Transverse colon (tissue), 4 donors: ENCODE results near the gene PHACTR3. TPM values are rescaled to one million over a fixed set of nuclear protein-coding genes. Genes with fewer than 3 reads are reported as not detected.

Source experiments
- DNase-seq: peaks from one replicate; pipeline ENCODE4 v3.0.0-alpha.2; 2019
- H3K27ac ChIP-seq, 4 donors: fragments of 200-600 bp; sonication (generic); 2 replicates each; pipeline ENCODE4 v1.5.1; 2016 to 2018; ENCODE audit warnings: inconsistent platforms in 4 of 4
- H3K27me3 ChIP-seq: fragments of 200-600 bp; sonication (generic); 2 replicates; pipeline ENCODE4 v1.5.1; 2017; ENCODE audit warnings: inconsistent platforms
- H3K36me3 ChIP-seq, 4 donors: fragments of 200-600 bp; sonication (generic); 2 replicates each; pipeline ENCODE4 v1.5.1; 2017 to 2019; ENCODE audit warnings: inconsistent platforms in 4 of 4
- H3K4me1 ChIP-seq, 4 donors: fragments of 200-600 bp; sonication (generic); 2 replicates each; pipeline ENCODE4 v1.5.1; 2017 to 2020; ENCODE audit warnings: inconsistent platforms in 4 of 4
- H3K4me3 ChIP-seq, 4 donors: fragments of 200-600 bp; sonication (generic); 1 replicate in 1 of 4; 2 replicates in 3 of 4; pipeline versions ENCODE4 v1.5.1 to v1.6.1; 2017 to 2019; ENCODE audit warnings: inconsistent platforms in 4 of 4
- H3K9me3 ChIP-seq, 2 donors: fragments of 200-600 bp; sonication (generic); 2 replicates each; pipeline ENCODE4 v1.5.1; 2017 to 2019; ENCODE audit warnings: inconsistent platforms in 2 of 2
- EP300 ChIP-seq: sonication (generic); formaldehyde crosslinking; IDR thresholded peaks from one replicate; pipeline ENCODE4 v1.6.1; 2017; ENCODE audit warnings: antibody characterized with exemption, low read depth
- POLR2A ChIP-seq: fragments of 450-650 bp; IDR thresholded peaks from one replicate; pipeline ENCODE4 v1.6.1; 2016; ENCODE audit warnings: antibody characterized with exemption, mild to moderate bottlenecking, moderate library complexity
- POLR2AphosphoS5 ChIP-seq, 3 donors: sonication (generic); formaldehyde crosslinking; IDR thresholded peaks; one replicate each; pipeline ENCODE4 v1.6.1; 2016; ENCODE audit warnings: antibody characterized with exemption in 3 of 3
- WGBS, 2 donors: methylation state at CpG; one replicate each; pipeline ENCODE4 v1.1.5; 2018; ENCODE audit warnings: low coverage in 1 of 2; 5-methylcytosine and 5-hydroxymethylcytosine counted together
- in situ Hi-C, 4 donors: fragments of 200-750 bp; cut with MboI; loops; one replicate each; pipeline versions ENCODE4 v1.15.0 to v1.15.1; 2017; ENCODE audit warnings: low sequenced_read_pairs in 3 of 4, low pct_ligation_motif_present in 1 of 4, low pct_unique_long_range_greater_than_20kb in 1 of 4
- intact Hi-C: fragments of 100-400 bp; cut with DNase I; formaldehyde crosslinking; loops from one replicate; pipeline ENCODE4 v1.15.1; 2023; ENCODE audit warnings: low total_unique reads
- total RNA-seq, 4 donors: library from RNA; depleted of rRNA; stranded (reverse); fragments of >200 nt; gene quantifications; one replicate each; pipeline ENCODE4 v1.1.0, GENCODE V29; 2016
- TF ChIP-seq, protein P1 (sequence below), 5 experiments: fragments of 200-600 bp in 3 of 5; fragments of 450-650 bp in 2 of 5; sonication (generic) in 3 of 5; IDR thresholded peaks; 1 replicate in 2 of 5; 2 replicates in 3 of 5; pipeline ENCODE4 v1.5.1; 2016 to 2017; ENCODE audit warnings: antibody characterized with exemption in 5 of 5, inconsistent platforms in 3 of 5, mild to moderate bottlenecking in 2 of 5, moderate library complexity in 1 of 5

PHACTR3 gene
- total RNA-seq, 4 donors from 2014 or later: 1.6 to 7.1 (median 5.6) TPM

DNA sequence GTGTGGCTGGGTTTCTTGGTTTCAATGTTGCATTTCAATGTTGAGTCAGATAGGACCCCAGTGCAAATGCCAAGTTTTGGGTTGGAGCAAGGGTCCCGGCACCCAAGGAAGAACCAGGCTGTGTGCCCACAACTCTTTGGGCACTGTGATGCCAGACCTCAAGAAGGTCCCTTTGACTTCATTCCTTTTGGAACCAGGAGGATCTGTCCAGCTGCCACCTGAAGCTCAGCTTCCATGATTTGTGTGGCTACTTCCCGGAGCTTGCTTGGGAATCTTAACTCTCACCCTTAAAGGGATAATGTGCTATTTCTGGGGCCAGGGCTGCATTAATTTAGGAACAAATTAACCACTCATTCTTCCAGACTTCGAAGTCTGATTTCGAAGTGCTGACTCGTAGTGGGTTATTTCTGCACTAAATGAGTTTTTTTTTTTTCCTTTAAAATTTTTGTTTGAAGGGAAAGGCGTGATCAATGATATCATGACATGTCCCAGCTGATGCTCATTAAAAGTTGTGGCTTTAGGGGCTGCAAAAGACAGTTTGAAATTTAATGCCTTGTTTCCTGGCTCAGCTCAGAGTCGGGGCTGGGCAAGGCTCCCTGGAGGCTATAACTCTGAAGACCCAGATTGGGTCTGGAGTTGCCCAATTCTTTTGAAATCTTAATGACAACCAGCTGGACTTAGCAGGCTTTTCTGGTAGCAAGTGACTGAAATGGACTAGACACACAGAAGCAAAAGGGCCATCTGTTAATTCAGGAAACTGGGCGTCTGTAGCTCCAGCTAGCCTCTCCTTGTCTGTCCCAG lies 24.0 kb upstream of the PHACTR3 start:
- WGBS, 2 donors: 13 to 49% methylated on average over 1 to 8 of the region's 8 CpGs
- Histone ChIP-seq H3K4me1 (no peaks in the 10 kb centered on the region), H3K9me3 (no peaks in the 10 kb centered on the region), H3K36me3 (no peaks in the 10 kb centered on the region), H3K27ac (no peak overlapping the region), H3K4me3 (no peak overlapping the region), H3K27me3 (peaks cover 44% of the 10 kb centered on the region)
- in situ Hi-C loops (loop anchor here in 1 of 4 donors (25.0 kb wide), 1 partner anchor 182 kb away; no protein-coding TSS in a partner anchor), intact Hi-C loops (loop anchor here (1.0 kb wide), 1 partner anchor 48 kb away; no protein-coding TSS in a partner anchor)
- DNase-seq: no peak
- TF ChIP-seq, protein P1, sequence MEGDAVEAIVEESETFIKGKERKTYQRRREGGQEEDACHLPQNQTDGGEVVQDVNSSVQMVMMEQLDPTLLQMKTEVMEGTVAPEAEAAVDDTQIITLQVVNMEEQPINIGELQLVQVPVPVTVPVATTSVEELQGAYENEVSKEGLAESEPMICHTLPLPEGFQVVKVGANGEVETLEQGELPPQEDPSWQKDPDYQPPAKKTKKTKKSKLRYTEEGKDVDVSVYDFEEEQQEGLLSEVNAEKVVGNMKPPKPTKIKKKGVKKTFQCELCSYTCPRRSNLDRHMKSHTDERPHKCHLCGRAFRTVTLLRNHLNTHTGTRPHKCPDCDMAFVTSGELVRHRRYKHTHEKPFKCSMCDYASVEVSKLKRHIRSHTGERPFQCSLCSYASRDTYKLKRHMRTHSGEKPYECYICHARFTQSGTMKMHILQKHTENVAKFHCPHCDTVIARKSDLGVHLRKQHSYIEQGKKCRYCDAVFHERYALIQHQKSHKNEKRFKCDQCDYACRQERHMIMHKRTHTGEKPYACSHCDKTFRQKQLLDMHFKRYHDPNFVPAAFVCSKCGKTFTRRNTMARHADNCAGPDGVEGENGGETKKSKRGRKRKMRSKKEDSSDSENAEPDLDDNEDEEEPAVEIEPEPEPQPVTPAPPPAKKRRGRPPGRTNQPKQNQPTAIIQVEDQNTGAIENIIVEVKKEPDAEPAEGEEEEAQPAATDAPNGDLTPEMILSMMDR (IDR thresholded peaks at IDR 0.05): no peak
- TF ChIP-seq EP300: no peak
- no peak for TF ChIP-seq POLR2AphosphoS5 (IDR thresholded peaks at IDR 0.05)
- no peak for TF ChIP-seq POLR2A

- TF ChIP-seq POLR2A: no peak
- no peak for TF ChIP-seq POLR2AphosphoS5 (IDR thresholded peaks at IDR 0.05)
- TF ChIP-seq, protein P1 (IDR thresholded peaks at IDR 0.05): no peak
- TF ChIP-seq EP300: no peak
- no peak overlapping the region for H3K4me3 ChIP-seq
- intact Hi-C loops (loop anchor here (1.0 kb wide), 1 partner anchor 47 kb away; no protein-coding TSS in a partner anchor), in situ Hi-C loops (loop anchor here in 1 of 4 donors (25.0 kb wide), 1 partner anchor 181 kb away; no protein-coding TSS in a partner anchor)
- no peaks in the 10 kb centered on the region for H3K36me3 ChIP-seq
- DNase-seq: no peak
- peaks cover 38% of the 10 kb centered on the region for H3K27me3 ChIP-seq
- WGBS, 2 donors: 67% methylated on average over 9 of the region's 9 CpGs; no CpG with 5 or more reads in 1 of the 2 donors
- H3K9me3 ChIP-seq: no peaks in the 10 kb centered on the region
- H3K4me1 ChIP-seq: no peaks in the 10 kb centered on the region
- no peak overlapping the region for H3K27ac ChIP-seq
Observed at GRCh38 chr20:59580991-59581401, 23.3 kb upstream of the PHACTR3 start.

DNA sequence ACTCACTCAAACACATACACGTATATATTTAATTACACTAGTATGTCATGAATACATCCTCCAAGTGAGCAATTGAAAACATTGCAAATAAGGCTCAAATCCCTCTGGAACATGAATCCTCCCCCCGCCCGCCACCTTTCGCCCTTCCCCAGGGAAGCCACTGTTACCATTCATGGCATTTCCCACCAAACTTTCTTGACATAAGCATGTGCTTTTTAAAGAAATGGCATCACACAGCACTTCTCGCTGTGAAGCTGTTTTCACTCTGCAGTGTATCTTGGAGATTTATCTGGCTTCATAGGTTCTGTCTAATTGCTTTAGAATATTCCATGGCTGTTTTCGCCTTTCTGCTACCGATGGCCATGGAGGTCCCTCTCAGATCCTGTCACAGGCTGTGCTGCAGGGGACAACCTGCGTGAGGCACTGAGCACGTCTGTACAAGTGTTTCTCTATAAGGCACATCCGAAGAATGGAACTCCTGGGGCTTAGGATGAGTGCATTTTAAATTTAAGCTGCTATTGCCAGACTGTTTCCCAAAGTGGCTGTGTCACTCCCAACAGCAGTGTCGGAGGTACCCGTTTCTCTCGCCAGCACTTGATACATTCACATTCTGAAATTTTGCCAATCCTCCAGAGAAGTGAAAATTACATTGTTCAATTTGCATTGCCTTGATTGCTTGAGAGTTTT lies 22.2 kb upstream of the PHACTR3 start:
- H3K27ac ChIP-seq: no peak overlapping the region
- no peaks in the 10 kb centered on the region for H3K36me3 ChIP-seq
- 75 to 79% methylated on average over 6 to 13 of the region's 13 CpGs for WGBS, 2 donors
- H3K4me1 ChIP-seq: no peaks in the 10 kb centered on the region
- in situ Hi-C loops (loop anchor here in 1 of 4 donors (25.0 kb wide), 1 partner anchor 180 kb away; no protein-coding TSS in a partner anchor), intact Hi-C loops (no loop called here)
- H3K9me3 ChIP-seq: no peaks in the 10 kb centered on the region
- DNase-seq: no peak
- H3K4me3 ChIP-seq: no peak overlapping the region
- TF ChIP-seq, protein P1 (IDR thresholded peaks at IDR 0.05): no peak
- TF ChIP-seq POLR2A: no peak
- TF ChIP-seq EP300: no peak
- TF ChIP-seq POLR2AphosphoS5 (IDR thresholded peaks at IDR 0.05): no peak
- H3K27me3 ChIP-seq: peaks cover 26% of the 10 kb centered on the region
